Colonic mucosa (tissue), 4 donors: ENCODE results near the gene TENM4. TPM values are rescaled to one million over a fixed set of nuclear protein-coding genes. Genes with fewer than 3 reads are reported as not detected.

ENCODE experiments used
- DNase-seq: peaks from one replicate; pipeline ENCODE4 v3.0.0-alpha.2; 2020
- H3K27ac ChIP-seq: fragments of 200-600 bp; one replicate; pipeline ENCODE4 v1.8.0; 2021
- H3K27me3 ChIP-seq: fragments of 200-600 bp; one replicate; pipeline ENCODE4 v1.8.0; 2021
- H3K36me3 ChIP-seq: fragments of 200-600 bp; one replicate; pipeline ENCODE4 v1.8.0; 2021
- H3K4me1 ChIP-seq: fragments of 200-600 bp; one replicate; pipeline ENCODE4 v1.8.0; 2021; ENCODE audit warnings: mild to moderate bottlenecking
- H3K4me3 ChIP-seq: fragments of 200-600 bp; one replicate; pipeline ENCODE4 v1.8.0; 2021
- H3K9ac ChIP-seq, 2 donors: one replicate each; pipeline ENCODE4 v1.7.0; 2013; ENCODE audit warnings: control low read depth in 2 of 2, low read depth in 2 of 2, low read length in 2 of 2
- H3K9me3 ChIP-seq: fragments of 200-600 bp; one replicate; pipeline ENCODE4 v1.8.0; 2021
- intact Hi-C: fragments of 100-400 bp; cut with DNase I; formaldehyde crosslinking; loops from one replicate; pipeline ENCODE4 v1.14.1; 2022
- total RNA-seq, 2 donors: library from RNA; stranded (reverse); fragmentation: NEBNext Ultra II Directional in 1 of 2; extraction: Animal tissue kit (Norgen Biotek cat#: 25700) in 1 of 2; gene quantifications; one replicate each; pipeline ENCODE4 v1.2.1, GENCODE V29; 2021
- TF ChIP-seq, protein P1 (sequence below): fragments of 200-600 bp; IDR thresholded peaks from one replicate; pipeline ENCODE4 v1.8.0; 2022; ENCODE audit warnings: antibody characterized with exemption, mild to moderate bottlenecking
- donor health status: healthy.
- donor health status: DM: no; HTN: no; CAD: no.
- donor health status: DM: no; HTN: no; CAD: no.

TENM4 gene
- total RNA-seq, 2 donors from 2014 or later: 0.48 to 1.2 TPM

DNA sequence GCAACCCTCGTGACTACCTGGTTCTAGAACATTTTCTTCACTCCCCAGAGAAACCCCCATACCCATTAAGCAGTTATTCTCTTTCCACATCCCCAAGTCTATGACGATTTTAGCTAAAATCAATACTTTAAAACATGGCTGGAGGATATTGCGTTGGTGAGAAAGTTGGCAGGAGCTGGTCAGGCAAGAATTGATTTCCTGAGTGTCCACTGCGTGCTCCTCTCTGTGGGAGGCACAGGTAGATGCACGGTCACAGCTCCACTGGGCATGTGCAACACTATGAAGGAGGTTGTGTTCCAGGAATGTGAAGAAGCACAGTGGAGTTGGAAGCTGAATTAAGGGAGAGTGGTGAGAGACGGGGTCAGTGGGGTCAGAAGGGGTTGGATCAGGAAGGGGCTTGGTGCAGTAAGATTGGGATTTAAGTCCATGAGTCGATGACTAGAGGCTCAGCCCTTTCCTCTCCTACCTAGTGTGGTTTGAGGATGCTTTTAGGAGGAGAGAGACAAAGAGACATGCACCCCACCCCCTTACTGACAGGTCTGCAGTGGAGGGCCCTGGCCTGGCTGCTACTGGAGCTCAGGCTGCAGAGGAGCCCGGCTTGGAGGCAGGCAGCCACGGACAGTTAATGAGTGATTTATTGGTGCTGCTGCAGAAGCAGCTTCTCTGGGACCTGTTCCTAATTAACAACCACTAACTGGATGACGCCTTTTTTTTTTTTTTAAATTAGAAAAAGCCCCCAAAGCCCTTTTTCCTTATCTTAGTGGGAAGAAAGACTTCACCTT, 395.6 kb downstream of the TENM4 start:
- DNase-seq: no peak
- H3K27ac ChIP-seq: no peak overlapping the region

DNA sequence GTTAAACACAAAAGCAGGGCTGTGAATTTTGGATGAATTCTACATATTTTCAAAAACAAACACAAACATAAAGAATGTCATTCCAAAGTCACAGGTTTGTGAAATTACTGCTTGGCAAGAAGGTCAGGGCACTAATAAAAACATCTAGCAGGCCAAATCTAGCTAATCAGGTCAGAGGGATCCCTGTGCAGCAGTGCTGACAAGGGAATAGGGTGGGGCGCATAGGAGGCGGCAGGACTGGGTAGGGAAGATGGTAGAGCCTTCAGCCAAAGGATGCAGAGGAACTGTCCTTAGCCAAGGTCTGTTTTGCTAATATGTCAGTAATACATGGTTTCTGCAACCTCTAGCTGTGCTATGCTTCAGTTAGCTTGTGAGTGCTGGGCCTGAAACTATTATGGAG, 396.6 kb downstream of the TENM4 start:
- no peaks in the 10 kb centered on the region for H3K27me3 ChIP-seq
- TF ChIP-seq, protein P1, sequence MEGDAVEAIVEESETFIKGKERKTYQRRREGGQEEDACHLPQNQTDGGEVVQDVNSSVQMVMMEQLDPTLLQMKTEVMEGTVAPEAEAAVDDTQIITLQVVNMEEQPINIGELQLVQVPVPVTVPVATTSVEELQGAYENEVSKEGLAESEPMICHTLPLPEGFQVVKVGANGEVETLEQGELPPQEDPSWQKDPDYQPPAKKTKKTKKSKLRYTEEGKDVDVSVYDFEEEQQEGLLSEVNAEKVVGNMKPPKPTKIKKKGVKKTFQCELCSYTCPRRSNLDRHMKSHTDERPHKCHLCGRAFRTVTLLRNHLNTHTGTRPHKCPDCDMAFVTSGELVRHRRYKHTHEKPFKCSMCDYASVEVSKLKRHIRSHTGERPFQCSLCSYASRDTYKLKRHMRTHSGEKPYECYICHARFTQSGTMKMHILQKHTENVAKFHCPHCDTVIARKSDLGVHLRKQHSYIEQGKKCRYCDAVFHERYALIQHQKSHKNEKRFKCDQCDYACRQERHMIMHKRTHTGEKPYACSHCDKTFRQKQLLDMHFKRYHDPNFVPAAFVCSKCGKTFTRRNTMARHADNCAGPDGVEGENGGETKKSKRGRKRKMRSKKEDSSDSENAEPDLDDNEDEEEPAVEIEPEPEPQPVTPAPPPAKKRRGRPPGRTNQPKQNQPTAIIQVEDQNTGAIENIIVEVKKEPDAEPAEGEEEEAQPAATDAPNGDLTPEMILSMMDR: no peak
- intact Hi-C loops: no loop called here
- no peak overlapping the region for H3K9ac ChIP-seq
- H3K36me3 ChIP-seq: no peaks in the 10 kb centered on the region
- DNase-seq: no peak
- H3K27ac ChIP-seq: no peak overlapping the region
- H3K4me3 ChIP-seq: no peak overlapping the region
- no peaks in the 10 kb centered on the region for H3K4me1 ChIP-seq
- no peaks in the 10 kb centered on the region for H3K9me3 ChIP-seq

More for the DNA sequence above, 395.6 kb downstream of the TENM4 start:
- no peaks in the 10 kb centered on the region for H3K4me1 ChIP-seq
- H3K36me3 ChIP-seq: no peaks in the 10 kb centered on the region
- TF ChIP-seq, protein P1: no peak
- H3K27me3 ChIP-seq: no peaks in the 10 kb centered on the region
- H3K9me3 ChIP-seq: no peaks in the 10 kb centered on the region
- H3K4me3 ChIP-seq: no peak overlapping the region
- H3K9ac ChIP-seq: no peak overlapping the region
- intact Hi-C loops: no loop called here

DNA sequence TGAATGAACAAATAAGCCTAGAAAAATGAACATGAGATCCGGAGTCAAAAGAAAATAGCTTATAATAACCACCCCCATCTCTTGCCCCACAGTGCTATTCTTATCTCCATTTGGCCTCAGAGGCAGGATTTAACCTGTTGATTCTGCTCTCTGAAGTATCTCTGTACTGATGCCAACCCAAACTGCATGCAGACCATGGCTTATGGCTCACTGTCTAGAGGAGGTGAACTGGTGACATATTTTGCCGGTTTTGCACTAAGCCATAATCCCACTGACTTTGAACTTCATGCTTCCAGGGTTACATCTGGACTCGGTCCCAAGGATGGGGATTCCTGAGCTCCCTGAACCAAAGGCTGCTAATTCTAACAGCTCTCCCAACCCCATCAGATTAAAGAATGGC, 397.1 kb downstream of the TENM4 start:
- DNase-seq: no peak
- Histone ChIP-seq H3K9me3 (no peaks in the 10 kb centered on the region), H3K9ac (no peak overlapping the region), H3K4me3 (no peak overlapping the region), H3K36me3 (no peaks in the 10 kb centered on the region), H3K27me3 (no peaks in the 10 kb centered on the region), H3K4me1 (no peaks in the 10 kb centered on the region), H3K27ac (no peak overlapping the region)
- TF ChIP-seq, protein P1: no peak
- intact Hi-C loops: no loop called here

DNA sequence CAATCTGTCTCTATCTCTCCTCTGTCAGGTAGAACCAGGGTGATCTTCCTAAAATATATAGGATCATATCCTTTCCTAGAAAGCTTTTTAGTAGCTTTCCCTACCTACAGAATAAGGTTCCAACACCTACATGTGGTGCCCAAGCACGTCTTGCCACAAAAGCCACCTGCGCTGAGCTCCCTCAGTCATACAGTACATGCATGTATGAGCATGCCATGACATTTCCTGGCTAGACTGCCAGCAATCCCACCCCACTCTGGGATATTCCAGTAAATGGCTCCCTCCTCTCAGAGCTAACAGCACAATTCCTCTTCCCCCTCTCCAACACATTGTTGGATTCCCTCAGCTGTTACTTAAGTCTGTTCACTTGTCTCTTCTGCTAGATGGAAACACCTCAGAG, 398.0 kb downstream of the TENM4 start:
- Histone ChIP-seq H3K27ac (no peak overlapping the region), H3K4me3 (no peak overlapping the region), H3K4me1 (no peaks in the 10 kb centered on the region), H3K9me3 (no peaks in the 10 kb centered on the region), H3K27me3 (no peaks in the 10 kb centered on the region), H3K36me3 (no peaks in the 10 kb centered on the region), H3K9ac (no peak overlapping the region)
- no peak for DNase-seq
- TF ChIP-seq, protein P1: no peak
- intact Hi-C loops: no loop called here

DNA sequence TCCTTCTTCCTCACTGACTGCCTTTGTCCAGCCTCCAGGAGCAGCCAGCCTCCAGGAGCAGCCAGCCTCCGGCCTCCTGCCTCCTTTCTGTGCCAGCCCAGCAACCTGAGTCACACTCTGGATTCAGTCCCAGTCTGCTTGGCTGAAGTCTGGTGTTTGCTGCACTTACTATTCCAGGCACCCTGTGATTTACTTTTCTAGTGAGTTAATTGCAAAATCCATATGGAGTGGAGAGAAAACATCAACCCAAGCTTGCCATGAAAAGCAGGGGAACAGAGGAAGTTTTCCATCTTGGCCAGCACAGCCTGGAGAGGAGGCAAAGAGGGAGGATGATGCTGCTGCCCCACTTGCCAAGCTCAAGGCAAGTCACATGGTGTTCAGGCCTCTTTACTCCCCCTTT, 400.5 kb downstream of the TENM4 start:
- no peak overlapping the region for H3K9ac ChIP-seq
- H3K27ac ChIP-seq: no peak overlapping the region
- no peaks in the 10 kb centered on the region for H3K27me3 ChIP-seq
- no peak for DNase-seq
- no peaks in the 10 kb centered on the region for H3K4me1 ChIP-seq
- no peaks in the 10 kb centered on the region for H3K36me3 ChIP-seq
- intact Hi-C loops: no loop called here
- no peak overlapping the region for H3K4me3 ChIP-seq
- TF ChIP-seq, protein P1: no peak
- no peaks in the 10 kb centered on the region for H3K9me3 ChIP-seq
